Activated T-cell treated with anti-CD3 and anti-CD28 coated beads, Interleukin-2, amount 50 U/mL, for 72 hours (primary cell): ENCODE measurements around the gene CSK. TPM values are rescaled to one million over a fixed set of nuclear protein-coding genes. Genes with fewer than 3 reads are reported as not detected.
"Not testable (repeated sequence)": the region's sequence is repeated elsewhere in the genome, so short reads cannot be mapped to it uniquely, and the experiment has no call there.

Experiments used
- ATAC-seq, 2 donors: fragments of 150-1000 bp; cut with Tn5 transposase; replicated peaks in 1 of 2; 2 replicates each; pipeline ENCODE4 v1.10.0; 2021; ENCODE audit warnings: moderate library complexity in 2 of 2, mild to moderate bottlenecking in 1 of 2
- DNase-seq, 2 donors: peaks; one replicate each; pipeline ENCODE4 v3.0.0; 2021 to 2022; ENCODE audit warnings: mixed read lengths in 1 of 2
- H3K27ac Mint-ChIP-seq: one replicate; pipeline ENCODE4 v1.8.0; 2022; ENCODE audit warnings: mild to moderate bottlenecking, moderate library complexity, mixed read lengths
- H3K27me3 Mint-ChIP-seq: one replicate; pipeline ENCODE4 v1.8.0; 2022; ENCODE audit warnings: low read depth, mixed read lengths
- H3K36me3 Mint-ChIP-seq, 2 donors: one replicate each; pipeline ENCODE4 v1.8.0; 2022; ENCODE audit warnings: mixed read lengths in 2 of 2, mild to moderate bottlenecking in 1 of 2; ENCODE audit not compliant: insufficient read depth in 2 of 2
- H3K4me1 Mint-ChIP-seq: one replicate; pipeline ENCODE4 v1.8.0; 2022; ENCODE audit warnings: low read depth, mixed read lengths
- H3K4me3 Mint-ChIP-seq, 2 donors: one replicate each; pipeline ENCODE4 v1.8.0; 2022; ENCODE audit warnings: mild to moderate bottlenecking in 2 of 2, mixed read lengths in 2 of 2, moderate library complexity in 2 of 2
- H3K9me3 Mint-ChIP-seq, 2 donors: one replicate each; pipeline ENCODE4 v1.8.0; 2022; ENCODE audit warnings: mixed read lengths in 2 of 2
- total RNA-seq, 2 donors: library from RNA; stranded (reverse); gene quantifications; one replicate each; pipeline ENCODE4 v1.2.3, GENCODE V29; 2022

The CSK gene
- total RNA-seq: 100 to 1,000 TPM; 200 to 267 TPM

GRCh38 chr15:74781431-74782258 lies at the start of gene CSK:
Gene CSK (plus strand): TSS chr15:74782080. CDS start chr15:74798298, 16,218 bp downstream.
- peak; percentile 83 to 89 for DNase-seq
- peaks cover 3 to 18% of the 10 kb centered on the region in 2 donors for H3K36me3 Mint-ChIP-seq
- H3K4me3 Mint-ChIP-seq: peak within 1 kb of the TSS; percentile 91 to 98
- no peaks in the 10 kb centered on the region for H3K9me3 Mint-ChIP-seq
- H3K27ac Mint-ChIP-seq: peak within 1 kb of the TSS; percentile 98
- peak; percentile 61 to 65 for ATAC-seq
- peaks cover 82% of the 10 kb centered on the region for H3K4me1 Mint-ChIP-seq
- no peaks in the 10 kb centered on the region for H3K27me3 Mint-ChIP-seq

- DNase-seq: no peak
- Mint-ChIP-seq H3K4me1 (peaks cover 3% of the 10 kb centered on the region), H3K9me3 (peaks cover 0 to under 1% of the 10 kb centered on the region in 2 donors)
Observed at GRCh38 chr15:74732846-74733245, 49.0 kb upstream of the CSK start.

GRCh38 chr15:74733269-74733668 lies 48.6 kb upstream of the CSK start:
- H3K4me1 Mint-ChIP-seq: peaks cover 7% of the 10 kb centered on the region
- no peak overlapping the region for H3K27ac Mint-ChIP-seq
- H3K27me3 Mint-ChIP-seq: peaks cover 18% of the 10 kb centered on the region
- no peak for ATAC-seq
- DNase-seq: no peak
- H3K36me3 Mint-ChIP-seq: peaks cover 11 to 13% of the 10 kb centered on the region in 2 donors
- H3K9me3 Mint-ChIP-seq: peaks cover 4% of the 10 kb centered on the region in 2 donors
- no peak overlapping the region for H3K4me3 Mint-ChIP-seq

More at GRCh38 chr15:74732846-74733245, 49.0 kb upstream of the CSK start:
- H3K27me3 Mint-ChIP-seq: peaks cover 18% of the 10 kb centered on the region
- peaks cover 7 to 8% of the 10 kb centered on the region in 2 donors for H3K36me3 Mint-ChIP-seq
- no peak overlapping the region for H3K27ac Mint-ChIP-seq
- H3K4me3 Mint-ChIP-seq: no peak overlapping the region
- ATAC-seq: no peak

GRCh38 chr15:74735305-74735704 lies 46.6 kb upstream of the CSK start:
- ATAC-seq (no peak), DNase-seq (no peak)
- Mint-ChIP-seq H3K36me3 (peaks cover 11 to 14% of the 10 kb centered on the region in 2 donors), H3K27ac (no peak overlapping the region), H3K4me3 (no peak overlapping the region), H3K4me1 (peaks cover 9% of the 10 kb centered on the region), H3K9me3 (peaks cover 4% of the 10 kb centered on the region in 2 donors), H3K27me3 (peaks cover 23% of the 10 kb centered on the region)

GRCh38 chr15:74738239-74738638 lies 43.6 kb upstream of the CSK start:
- H3K9me3 Mint-ChIP-seq, H3K4me3 Mint-ChIP-seq, H3K4me1 Mint-ChIP-seq, ATAC-seq, H3K27ac Mint-ChIP-seq, DNase-seq: not testable (repeated sequence)
- peaks cover 27% of the 10 kb centered on the region for H3K27me3 Mint-ChIP-seq
- peaks cover 11 to 14% of the 10 kb centered on the region in 2 donors for H3K36me3 Mint-ChIP-seq

- Mint-ChIP-seq H3K4me1 (peaks cover 9% of the 10 kb centered on the region), H3K27ac (no peak overlapping the region), H3K4me3 (no peak overlapping the region), H3K27me3 (peaks cover 16% of the 10 kb centered on the region), H3K9me3 (peaks cover 7% of the 10 kb centered on the region in 2 donors), H3K36me3 (peaks cover 5 to 10% of the 10 kb centered on the region in 2 donors)
- ATAC-seq (no peak), DNase-seq (no peak)
Observed at GRCh38 chr15:74742422-74742821, 39.5 kb upstream of the CSK start.

- no peaks in the 10 kb centered on the region for H3K27me3 Mint-ChIP-seq
- no peak for DNase-seq
- ATAC-seq: no peak
- peaks cover 3% of the 10 kb centered on the region in 2 donors for H3K9me3 Mint-ChIP-seq
- H3K27ac Mint-ChIP-seq: no peak overlapping the region
- no peak overlapping the region for H3K4me3 Mint-ChIP-seq
- H3K36me3 Mint-ChIP-seq: no peaks in the 10 kb centered on the region
- H3K4me1 Mint-ChIP-seq: no peaks in the 10 kb centered on the region
Observed at GRCh38 chr15:74746389-74746788, 35.5 kb upstream of the CSK start.

- ATAC-seq (no peak), DNase-seq (no peak)
- H3K27me3 Mint-ChIP-seq: no peaks in the 10 kb centered on the region
- no peaks in the 10 kb centered on the region for H3K9me3 Mint-ChIP-seq
- no peak within 1 kb of the TSS for H3K4me3 Mint-ChIP-seq
- H3K4me1 Mint-ChIP-seq: no peaks in the 10 kb centered on the region
- H3K27ac Mint-ChIP-seq: no peak within 1 kb of the TSS
- H3K36me3 Mint-ChIP-seq: no peaks in the 10 kb centered on the region
Observed at GRCh38 chr15:74748322-74748946, 33.4 kb upstream of the CSK start, which contains the start of gene CYP1A2. Gene CYP1A2 (plus strand): TSS chr15:74748845. CDS start chr15:74749739, 894 bp downstream.

GRCh38 chr15:74749832-74750231 lies 32.0 kb upstream of the CSK start:
- Mint-ChIP-seq H3K9me3 (no peaks in the 10 kb centered on the region), H3K27ac (no peak overlapping the region), H3K36me3 (no peaks in the 10 kb centered on the region), H3K27me3 (no peaks in the 10 kb centered on the region), H3K4me3 (no peak overlapping the region), H3K4me1 (no peaks in the 10 kb centered on the region)
- ATAC-seq (no peak), DNase-seq (no peak)

GRCh38 chr15:74750751-74751150 lies 31.1 kb upstream of the CSK start:
- H3K4me3 Mint-ChIP-seq: no peak overlapping the region
- DNase-seq: no peak
- H3K36me3 Mint-ChIP-seq: no peaks in the 10 kb centered on the region
- no peak for ATAC-seq
- no peaks in the 10 kb centered on the region for H3K9me3 Mint-ChIP-seq
- no peak overlapping the region for H3K27ac Mint-ChIP-seq
- H3K27me3 Mint-ChIP-seq: no peaks in the 10 kb centered on the region
- H3K4me1 Mint-ChIP-seq: no peaks in the 10 kb centered on the region

- no peaks in the 10 kb centered on the region for H3K9me3 Mint-ChIP-seq
- no peak for ATAC-seq
- no peak for DNase-seq
- no peak overlapping the region for H3K4me3 Mint-ChIP-seq
- no peaks in the 10 kb centered on the region for H3K36me3 Mint-ChIP-seq
- H3K27me3 Mint-ChIP-seq: no peaks in the 10 kb centered on the region
- no peaks in the 10 kb centered on the region for H3K4me1 Mint-ChIP-seq
- H3K27ac Mint-ChIP-seq: no peak overlapping the region
Observed at GRCh38 chr15:74752011-74752410, 29.9 kb upstream of the CSK start.

- no peak overlapping the region for H3K27ac Mint-ChIP-seq
- H3K27me3 Mint-ChIP-seq: no peaks in the 10 kb centered on the region
- H3K4me3 Mint-ChIP-seq: no peak overlapping the region
- no peaks in the 10 kb centered on the region for H3K4me1 Mint-ChIP-seq
- no peaks in the 10 kb centered on the region for H3K36me3 Mint-ChIP-seq
- H3K9me3 Mint-ChIP-seq: no peaks in the 10 kb centered on the region
- DNase-seq: no peak
- ATAC-seq: no peak
Observed at GRCh38 chr15:74752531-74752930, 29.3 kb upstream of the CSK start.

- DNase-seq (no peak), ATAC-seq (no peak)
- Mint-ChIP-seq H3K27me3 (no peaks in the 10 kb centered on the region), H3K36me3 (no peaks in the 10 kb centered on the region), H3K4me3 (no peak overlapping the region), H3K9me3 (no peaks in the 10 kb centered on the region), H3K4me1 (no peaks in the 10 kb centered on the region), H3K27ac (no peak overlapping the region)
Observed at GRCh38 chr15:74754593-74755215, 27.2 kb upstream of the CSK start.
